Keratinocyte (primary cell): ENCODE results near the gene ANGPT4. TPM values are rescaled to one million over a fixed set of nuclear protein-coding genes. Genes with fewer than 3 reads are reported as not detected.

Experiments used
- DNase-seq: peaks from one replicate; pipeline ENCODE4 v3.0.0-alpha.2; 2011; ENCODE audit warnings: low read depth, missing footprints, low spot score
- FAIRE-seq: peaks from 2 replicates; lab custom pipeline; 2011; peaks lifted over from hg19 to GRCh38; lab: Jason Lieb, UNC
- H2AFZ ChIP-seq: 2 replicates; pipeline ENCODE4 v1.6.0; 2012; ENCODE audit warnings: low read length, control low read depth, inconsistent platforms; ENCODE audit not compliant: control insufficient read depth
- H3K27ac ChIP-seq: 2 replicates; pipeline ENCODE4 v1.5.1; 2011; ENCODE audit warnings: low read length; ENCODE audit not compliant: control insufficient read depth, insufficient read depth
- H3K27me3 ChIP-seq: 3 replicates; pipeline ENCODE4 v1.6.0; 2011; ENCODE audit warnings: low read length; ENCODE audit not compliant: control insufficient read depth, insufficient read depth; ENCODE audit errors: extremely low read depth
- H3K36me3 ChIP-seq, 2 experiments: 2 replicates in 1 of 2; 3 replicates in 1 of 2; pipeline ENCODE4 v1.5.1; 2011; ENCODE audit warnings: low read length in 2 of 2, mild to moderate bottlenecking in 1 of 2; ENCODE audit not compliant: control insufficient read depth in 2 of 2, insufficient read depth in 2 of 2; ENCODE audit errors: extremely low read depth in 1 of 2
- H3K4me1 ChIP-seq: 3 replicates; pipeline ENCODE4 v1.5.1; 2011; ENCODE audit warnings: low read length; ENCODE audit not compliant: control insufficient read depth, insufficient read depth; ENCODE audit errors: extremely low read depth
- H3K4me2 ChIP-seq: 3 replicates; pipeline ENCODE4 v1.6.0; 2011; ENCODE audit warnings: low read depth, low read length; ENCODE audit not compliant: control insufficient read depth, insufficient read depth; ENCODE audit errors: extremely low read depth
- H3K4me3 ChIP-seq, 3 experiments: fragments of 200-600 bp in 1 of 3; sonication (generic) in 1 of 3; 2 replicates in 2 of 3; 3 replicates in 1 of 3; pipeline ENCODE4 v1.5.1; 2011 to 2016; ENCODE audit warnings: low read length in 3 of 3, mild to moderate bottlenecking in 3 of 3, control low read depth in 2 of 3, inconsistent platforms in 1 of 3, low read depth in 1 of 3, mixed read lengths in 1 of 3, mixed run types in 1 of 3, moderate library complexity in 1 of 3; ENCODE audit not compliant: control insufficient read depth in 2 of 3, insufficient read depth in 2 of 3; ENCODE audit errors: extremely low read depth in 1 of 3
- H3K79me2 ChIP-seq: 2 replicates; pipeline ENCODE4 v1.6.0; 2012; ENCODE audit warnings: low read length; ENCODE audit not compliant: control insufficient read depth, insufficient read depth
- H3K9ac ChIP-seq: 3 replicates; pipeline ENCODE4 v1.6.0; 2011; ENCODE audit warnings: low read length; ENCODE audit not compliant: control insufficient read depth, insufficient read depth; ENCODE audit errors: extremely low read depth
- H3K9me1 ChIP-seq: 3 replicates; pipeline ENCODE4 v1.6.0; 2011; ENCODE audit warnings: low read length; ENCODE audit not compliant: control insufficient read depth, insufficient read depth; ENCODE audit errors: extremely low read depth
- H3K9me3 ChIP-seq: 2 replicates; pipeline ENCODE4 v1.5.1; 2012; ENCODE audit warnings: low read depth, low read length; ENCODE audit not compliant: control insufficient read depth
- H4K20me1 ChIP-seq: 3 replicates; pipeline ENCODE4 v1.6.0; 2011; ENCODE audit warnings: low read length; ENCODE audit not compliant: control insufficient read depth, insufficient read depth; ENCODE audit errors: extremely low read depth
- EZH2 ChIP-seq: IDR thresholded peaks from one replicate; pipeline ENCODE4 v1.6.1; 2012; ENCODE audit warnings: inconsistent platforms, mild to moderate bottlenecking, low read length, moderate library complexity
- dilution Hi-C: fragments of 300-500 bp; cut with MboI; formaldehyde crosslinking; loops from one replicate; pipeline ENCODE4 v1.7.0; 2020; ENCODE audit warnings: low sequenced_read_pairs; ENCODE audit not compliant: extremely low pct_ligation_motif_present
- polyA plus RNA-seq, 5 experiments: library from polyadenylated mRNA; depleted of rRNA in 3 of 5; stranded (reverse) in 3 of 5; stranded (forward) in 1 of 5; unstranded in 1 of 5; fragments of >200 nt; gene quantifications; 1 replicate in 1 of 5; 2 replicates in 3 of 5; 3 replicates in 1 of 5; pipeline versions ENCODE4 v1.2.1 to v1.2.3, GENCODE V29; 2011 to 2012; ENCODE audit warnings: missing spikeins in 2 of 5, low read depth in 1 of 5, low replicate concordance in 1 of 5
- TF ChIP-seq, protein P1 (sequence below), 3 experiments: IDR thresholded peaks in 1 of 3; conservative IDR thresholded peaks in 1 of 3; optimal IDR thresholded peaks in 1 of 3; 2 replicates in 2 of 3; 3 replicates in 1 of 3; pipeline versions ENCODE3 to v1.5.1; 2011; ENCODE audit warnings: low read length in 3 of 3, mild to moderate bottlenecking in 3 of 3, moderate library complexity in 2 of 3, control low read depth in 1 of 3, inconsistent platforms in 1 of 3; ENCODE audit not compliant: insufficient read depth in 2 of 3; ENCODE audit errors: extremely low read depth in 1 of 3

The ANGPT4 gene
- polyA plus RNA-seq, 1 donor (not counting 4 experiments of a cell fraction or from before 2014, with no cell fraction given): not detected

GRCh38 chr20:875115-875514 lies 41.0 kb downstream of the ANGPT4 start:
- Histone ChIP-seq H3K36me3 (no peaks in the 10 kb centered on the region), H3K27ac (no peak overlapping the region), H3K4me3 (no peak overlapping the region), H3K27me3 (peaks cover 10% of the 10 kb centered on the region), H3K79me2 (no peaks in the 10 kb centered on the region), H2AFZ (no peak overlapping the region), H4K20me1 (peaks cover 2% of the 10 kb centered on the region), H3K9me1 (no peaks in the 10 kb centered on the region), H3K9me3 (no peaks in the 10 kb centered on the region), H3K9ac (no peak overlapping the region), H3K4me1 (peaks cover 7% of the 10 kb centered on the region), H3K4me2 (no peak overlapping the region)
- DNase-seq: no peak
- no peak for FAIRE-seq
- dilution Hi-C loops: no loop called here
- TF ChIP-seq, protein P1, sequence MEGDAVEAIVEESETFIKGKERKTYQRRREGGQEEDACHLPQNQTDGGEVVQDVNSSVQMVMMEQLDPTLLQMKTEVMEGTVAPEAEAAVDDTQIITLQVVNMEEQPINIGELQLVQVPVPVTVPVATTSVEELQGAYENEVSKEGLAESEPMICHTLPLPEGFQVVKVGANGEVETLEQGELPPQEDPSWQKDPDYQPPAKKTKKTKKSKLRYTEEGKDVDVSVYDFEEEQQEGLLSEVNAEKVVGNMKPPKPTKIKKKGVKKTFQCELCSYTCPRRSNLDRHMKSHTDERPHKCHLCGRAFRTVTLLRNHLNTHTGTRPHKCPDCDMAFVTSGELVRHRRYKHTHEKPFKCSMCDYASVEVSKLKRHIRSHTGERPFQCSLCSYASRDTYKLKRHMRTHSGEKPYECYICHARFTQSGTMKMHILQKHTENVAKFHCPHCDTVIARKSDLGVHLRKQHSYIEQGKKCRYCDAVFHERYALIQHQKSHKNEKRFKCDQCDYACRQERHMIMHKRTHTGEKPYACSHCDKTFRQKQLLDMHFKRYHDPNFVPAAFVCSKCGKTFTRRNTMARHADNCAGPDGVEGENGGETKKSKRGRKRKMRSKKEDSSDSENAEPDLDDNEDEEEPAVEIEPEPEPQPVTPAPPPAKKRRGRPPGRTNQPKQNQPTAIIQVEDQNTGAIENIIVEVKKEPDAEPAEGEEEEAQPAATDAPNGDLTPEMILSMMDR (optimal IDR thresholded peaks at IDR 0.05 in 1 of 3, IDR thresholded peaks at IDR 0.05 in 1 of 3, conservative IDR thresholded peaks at IDR 0.05 in 1 of 3; ENCODE audit: extremely low read depth in 1 of 3, insufficient read depth in 2 of 3, low read length in 3 of 3): no peak
- no peak for TF ChIP-seq EZH2

GRCh38 chr20:873875-874607 lies 42.1 kb downstream of the ANGPT4 start:
- no peaks in the 10 kb centered on the region for H3K79me2 ChIP-seq
- TF ChIP-seq, protein P1 (optimal IDR thresholded peaks at IDR 0.05 in 1 of 3, IDR thresholded peaks at IDR 0.05 in 1 of 3, conservative IDR thresholded peaks at IDR 0.05 in 1 of 3; ENCODE audit: extremely low read depth in 1 of 3, insufficient read depth in 2 of 3, low read length in 3 of 3): no peak
- TF ChIP-seq EZH2: no peak
- no peaks in the 10 kb centered on the region for H3K9me1 ChIP-seq
- peaks cover 10% of the 10 kb centered on the region for H3K27me3 ChIP-seq
- dilution Hi-C loops: no loop called here
- DNase-seq: no peak
- no peaks in the 10 kb centered on the region for H3K9me3 ChIP-seq
- H2AFZ ChIP-seq: no peak overlapping the region
- H3K4me1 ChIP-seq: peaks cover 7% of the 10 kb centered on the region
- FAIRE-seq: no peak
- no peak overlapping the region for H3K4me2 ChIP-seq
- H4K20me1 ChIP-seq: peaks cover 2% of the 10 kb centered on the region
- no peak overlapping the region for H3K4me3 ChIP-seq
- H3K9ac ChIP-seq: no peak overlapping the region
- H3K36me3 ChIP-seq: no peaks in the 10 kb centered on the region
- H3K27ac ChIP-seq: no peak overlapping the region
